IMR-90 (cell line): ENCODE results near the gene SLC5A2. TPM values are rescaled to one million over a fixed set of nuclear protein-coding genes. Genes with fewer than 3 reads are reported as not detected.

Experiments
- ATAC-seq: fragments of 200-7000 bp; cut with Tn5 transposase; 2 replicates; pipeline ENCODE4 v1.9.1; 2020; ENCODE audit warnings: low read depth, mild to moderate bottlenecking, moderate library complexity
- BruUV-seq: library from RNA; stranded (reverse); fragments of 400-500 nt; replicated peaks from 2 replicates; lab custom pipeline; 2021; lab: Mats Ljungman, UMichigan
- CTCF ChIA-PET: fragments of 300-600 bp; formaldehyde crosslinking; extraction: SDS; loops from one replicate; lab custom pipeline; 2021; ENCODE audit warnings: antibody characterized with exemption; lab: Yijun Ruan, JAX
- POLR2A ChIA-PET: fragments of 300-600 bp; sonication (Branson Sonifier 250); formaldehyde crosslinking; loops from one replicate; lab custom pipeline; 2022; ENCODE audit warnings: antibody characterized with exemption; ENCODE audit not compliant: unreplicated experiment; lab: Charles Lee
- DNase-seq: peaks from one replicate; pipeline ENCODE4 v3.0.0; 2013
- H2AFZ ChIP-seq: replicated peaks from 2 replicates; pipeline ENCODE3; 2013; ENCODE audit warnings: low read length, mild to moderate bottlenecking; ENCODE audit not compliant: poor library complexity
- H2AK5ac ChIP-seq: 2 replicates; pipeline ENCODE4 v1.6.1; 2013; ENCODE audit warnings: low read depth, low read length, inconsistent platforms
- H2AK9ac ChIP-seq: replicated peaks from 2 replicates; pipeline ENCODE3; 2013; ENCODE audit warnings: mild to moderate bottlenecking, low read depth, low read length, moderate library complexity; ENCODE audit not compliant: poor library complexity
- H2BK120ac ChIP-seq: 2 replicates; pipeline ENCODE4 v1.6.1; 2013; ENCODE audit warnings: low read depth, low read length, inconsistent platforms
- H2BK15ac ChIP-seq: 3 replicates; pipeline ENCODE4 v1.6.1; 2013; ENCODE audit warnings: low read depth, low read length, inconsistent platforms
- H2BK20ac ChIP-seq: 2 replicates; pipeline ENCODE4 v1.6.1; 2013; ENCODE audit warnings: low read depth, mild to moderate bottlenecking, inconsistent platforms, low read length, moderate library complexity
- H2BK5ac ChIP-seq: 2 replicates; pipeline ENCODE4 v1.6.1; 2013; ENCODE audit warnings: mild to moderate bottlenecking, low read depth, low read length, inconsistent platforms; ENCODE audit not compliant: poor library complexity, severe bottlenecking
- H3K14ac ChIP-seq: replicated peaks from 2 replicates; pipeline ENCODE4 v1.6.1; 2013; ENCODE audit warnings: low read depth, low read length, inconsistent platforms
- H3K18ac ChIP-seq: 2 replicates; pipeline ENCODE4 v1.6.1; 2013; ENCODE audit warnings: low read depth, low read length, control low read depth
- H3K23ac ChIP-seq: 2 replicates; pipeline ENCODE4 v1.6.1; 2013; ENCODE audit warnings: low read depth, low read length, inconsistent platforms
- H3K27ac ChIP-seq: 2 replicates; pipeline ENCODE4 v1.5.1; 2013; ENCODE audit warnings: mild to moderate bottlenecking, control low read depth, low read length; ENCODE audit not compliant: insufficient read depth
- H3K27me3 ChIP-seq: 2 replicates; pipeline ENCODE4 v1.6.1; 2013; ENCODE audit warnings: low read length; ENCODE audit not compliant: control insufficient read depth, insufficient read depth
- H3K36me3 ChIP-seq: 2 replicates; pipeline ENCODE4 v1.6.1; 2013; ENCODE audit warnings: low read length, mixed read lengths; ENCODE audit not compliant: control insufficient read depth, insufficient read depth
- H3K4ac ChIP-seq: 2 replicates; pipeline ENCODE4 v1.6.1; 2013; ENCODE audit warnings: low read depth, low read length, inconsistent platforms
- H3K4me1 ChIP-seq: 2 replicates; pipeline ENCODE4 v1.6.1; 2013; ENCODE audit warnings: low read length, mixed read lengths; ENCODE audit not compliant: control insufficient read depth, insufficient read depth
- H3K4me2 ChIP-seq: 2 replicates; pipeline ENCODE4 v1.6.1; 2013; ENCODE audit warnings: low read depth, mild to moderate bottlenecking, control low read depth, low read length, moderate library complexity
- H3K4me3 ChIP-seq: 2 replicates; pipeline ENCODE4 v1.5.1; 2013; ENCODE audit warnings: low read depth, mild to moderate bottlenecking, control low read depth, low read length, moderate library complexity; ENCODE audit not compliant: insufficient read depth
- H3K56ac ChIP-seq: 2 replicates; pipeline ENCODE4 v1.6.1; 2013; ENCODE audit warnings: low read length, inconsistent platforms; ENCODE audit not compliant: insufficient read depth; ENCODE audit errors: extremely low read depth
- H3K79me1 ChIP-seq, 2 experiments: 2 replicates each; pipeline ENCODE4 v1.6.1; 2013; ENCODE audit warnings: low read length in 2 of 2, inconsistent platforms in 1 of 2, low read depth in 1 of 2
- H3K9ac ChIP-seq: 2 replicates; pipeline ENCODE4 v1.6.1; 2013; ENCODE audit warnings: low read depth, low read length, control low read depth
- H3K9me1 ChIP-seq: 2 replicates; pipeline ENCODE4 v1.6.1; 2013; ENCODE audit warnings: low read length, inconsistent platforms; ENCODE audit not compliant: insufficient read depth
- H3K9me3 ChIP-seq: 2 replicates; pipeline ENCODE4 v1.6.1; 2013; ENCODE audit warnings: low read length; ENCODE audit not compliant: control insufficient read depth, insufficient read depth
- H4K20me1 ChIP-seq: 2 replicates; pipeline ENCODE4 v1.6.1; 2013; ENCODE audit warnings: low read length, inconsistent platforms; ENCODE audit not compliant: insufficient read depth
- H4K5ac ChIP-seq: 2 replicates; pipeline ENCODE4 v1.6.1; 2013; ENCODE audit warnings: mild to moderate bottlenecking, low read depth, low read length, control low read depth
- H4K8ac ChIP-seq, 2 experiments: 2 replicates each; pipeline ENCODE4 v1.6.1; 2013; ENCODE audit warnings: low read depth in 2 of 2, low read length in 2 of 2, control low read depth in 1 of 2, inconsistent platforms in 1 of 2
- H4K91ac ChIP-seq: 2 replicates; pipeline ENCODE4 v1.6.1; 2013; ENCODE audit warnings: low read depth, low read length, inconsistent platforms; ENCODE audit not compliant: insufficient read depth
- BHLHE40 ChIP-seq: fragments of 150-350 bp; IDR thresholded peaks from 2 replicates; pipeline ENCODE4 v1.6.1; 2016; ENCODE audit warnings: mild to moderate bottlenecking, low read depth, low read length
- CEBPB ChIP-seq: IDR thresholded peaks from 2 replicates; pipeline ENCODE4 v1.6.1; 2012; ENCODE audit warnings: low read depth, low read length, improper control_type of control experiment
- CHD1 ChIP-seq: IDR thresholded peaks from 2 replicates; pipeline ENCODE4 v1.6.1; 2012; ENCODE audit warnings: low read depth, low read length, improper control_type of control experiment
- CTCF ChIP-seq: conservative IDR thresholded peaks from 2 replicates; pipeline ENCODE4 v1.5.1; 2012; ENCODE audit warnings: mild to moderate bottlenecking, low read depth, low read length, improper control_type of control experiment
- ELK1 ChIP-seq: fragments of 150-350 bp; IDR thresholded peaks from 2 replicates; pipeline ENCODE4 v1.6.1; 2016; ENCODE audit warnings: low read depth, mild to moderate bottlenecking, low read length, moderate library complexity, borderline replicate concordance
- FOS ChIP-seq: fragments of 150-350 bp; IDR thresholded peaks from 2 replicates; pipeline ENCODE4 v1.6.1; 2016; ENCODE audit warnings: low read depth, low read length
- MAFK ChIP-seq: IDR thresholded peaks from 2 replicates; pipeline ENCODE4 v1.6.1; 2012; ENCODE audit warnings: low read depth, low read length, improper control_type of control experiment
- NFE2L2 ChIP-seq: fragments of 150-350 bp; IDR thresholded peaks from 2 replicates; pipeline ENCODE4 v1.6.1; 2016; ENCODE audit warnings: low read depth, mild to moderate bottlenecking, low read length
- POLR2A ChIP-seq: IDR thresholded peaks from 2 replicates; pipeline ENCODE4 v1.6.1; 2012; ENCODE audit warnings: mild to moderate bottlenecking, low read depth, low read length
- RAD21 ChIP-seq: IDR thresholded peaks from 2 replicates; pipeline ENCODE4 v1.6.1; 2012; ENCODE audit warnings: low read length, improper control_type of control experiment
- RCOR1 ChIP-seq: IDR thresholded peaks from 2 replicates; pipeline ENCODE4 v1.6.1; 2012; ENCODE audit warnings: mild to moderate bottlenecking, low read length, improper control_type of control experiment; ENCODE audit not compliant: insufficient replicate concordance
- RFX5 ChIP-seq: IDR thresholded peaks from 2 replicates; pipeline ENCODE4 v1.8.0; 2012; ENCODE audit warnings: low read depth, mild to moderate bottlenecking, low read length, moderate library complexity
- SMC3 ChIP-seq: fragments of 150-350 bp; IDR thresholded peaks from 2 replicates; pipeline ENCODE4 v1.6.1; 2016; ENCODE audit warnings: low read depth, mild to moderate bottlenecking, antibody characterized with exemption, low read length, moderate library complexity
- USF2 ChIP-seq: fragments of 150-350 bp; IDR thresholded peaks from 2 replicates; pipeline ENCODE4 v1.6.1; 2017; ENCODE audit warnings: mild to moderate bottlenecking, antibody characterized with exemption, low read length, low read depth
- whole genome bisulfite sequencing, 2 experiments: methylation state at CpG; one replicate each; pipeline versions ENCODE4 v1.1.5 to v1.1.7; 2013; ENCODE audit warnings: missing lambda C conversion rate in 2 of 2; ENCODE audit not compliant: insufficient read length in 1 of 2; ENCODE audit errors: extremely low coverage in 2 of 2; 5-methylcytosine and 5-hydroxymethylcytosine counted together
- dilution Hi-C: fragments of 300-500 bp; cut with HindIII; formaldehyde crosslinking; loops from one replicate; pipeline ENCODE4 v1.14.3; 2018; ENCODE audit warnings: low sequenced_read_pairs; ENCODE audit not compliant: unreplicated experiment
- in situ Hi-C: fragments of 300-500 bp; cut with MboI; formaldehyde crosslinking; loops from 3 replicates; pipeline ENCODE4 v1.14.3; 2019; ENCODE audit warnings: low sequenced_read_pairs, inconsistent platforms, mixed read lengths
- intact Hi-C: fragments of 100-400 bp; cut with micrococcal nuclease; formaldehyde crosslinking; loops from 2 replicates; pipeline ENCODE4 v1.10.0; 2022
- polyA plus RNA-seq, 3 experiments: library from polyadenylated mRNA; depleted of rRNA; stranded (reverse); fragments of >200 nt; gene quantifications; 2 replicates each; pipeline ENCODE4 v1.2.3, GENCODE V29; 2012; ENCODE audit warnings: low replicate concordance in 1 of 3
- total RNA-seq: library from RNA; depleted of rRNA; stranded (reverse); fragments of >200 nt; gene quantifications from 2 replicates; pipeline ENCODE4 v1.2.3, GENCODE V29; 2012

SLC5A2 gene
- total and polyA plus RNA-seq, 2 of the 4 experiments (the other 2 are of a cell fraction), result not detected

- CTCF ChIA-PET, result interaction anchor here (0.6 kb wide), 1 partner anchor 511 kb away, joined by 3 read pairs; the partner anchor contains the start of gene SETD1A
- peaks cover 8 to 23% of the 10 kb centered on the region in 2 experiments for H3K79me1 ChIP-seq
- H3K9me1 ChIP-seq, result peaks cover 11% of the 10 kb centered on the region; the same call in 1 of the 2 replicates
- H3K4me1 ChIP-seq, result peaks cover 7% of the 10 kb centered on the region
- H3K9ac ChIP-seq, result no peak overlapping the region
- H2BK15ac ChIP-seq, result no peak overlapping the region
- no peak overlapping the region for H3K4me3 ChIP-seq
- in situ Hi-C loops, result loop anchor here (10.0 to 25.0 kb wide), 2 partner anchors 393 to 394 kb away; partner anchors contain the start of genes ZNF267, ZNF646 and ZNF668
- H2AK9ac ChIP-seq, result no peak overlapping the region
- H3K56ac ChIP-seq, result no peak overlapping the region
- peaks cover 3% of the 10 kb centered on the region for H4K20me1 ChIP-seq
- ATAC-seq, result no peak
- H3K14ac ChIP-seq, result no peak overlapping the region
- H4K5ac ChIP-seq, result no peak overlapping the region
- H3K4me2 ChIP-seq, result no peak overlapping the region
- H2BK20ac ChIP-seq, result no peak overlapping the region
- dilution Hi-C loops, result no loop called here
- no peak overlapping the region for H4K8ac ChIP-seq
- H3K27me3 ChIP-seq, result no peaks in the 10 kb centered on the region
- H3K9me3 ChIP-seq, result no peaks in the 10 kb centered on the region
- H2AK5ac ChIP-seq, result no peak overlapping the region
- H3K36me3 ChIP-seq, result peaks cover 27% of the 10 kb centered on the region
- no peak overlapping the region for H3K4ac ChIP-seq
- WGBS, 2 experiments, result no CpG with 5 or more reads among the region's 5 CpGs
- DNase-seq, result no peak
- no peak for TF ChIP-seq ELK1
- TF ChIP-seq RAD21, result no peak
- TF ChIP-seq NFE2L2, result no peak
- TF ChIP-seq MAFK, result no peak
- TF ChIP-seq BHLHE40, result no peak
- TF ChIP-seq POLR2A, result no peak
- TF ChIP-seq CEBPB, result no peak
- TF ChIP-seq USF2, result no peak
- TF ChIP-seq RFX5, result no peak
- no peak for TF ChIP-seq CTCF
- TF ChIP-seq SMC3, result no peak
- no peak for TF ChIP-seq CHD1
- no peak for TF ChIP-seq RCOR1
- TF ChIP-seq FOS, result no peak
- no peak overlapping the region for H3K27ac ChIP-seq
- H2BK120ac ChIP-seq, result no peak overlapping the region
- H3K18ac ChIP-seq, result no peak overlapping the region
- no peak overlapping the region for H3K23ac ChIP-seq
- no TSS peak for BruUV-seq
- POLR2A ChIA-PET, result no interaction called here
- no peak overlapping the region for H2BK5ac ChIP-seq
- no peak overlapping the region for H4K91ac ChIP-seq
- intact Hi-C loops, result no loop called here
- H2AFZ ChIP-seq, result no peak overlapping the region
Measured at GRCh38 chr16:31467858-31468257, 15.1 kb upstream of the SLC5A2 start.
